HG03095 (cell line): Measurements from ENCODE around the gene FAM210B.
A peak's percentile ranks its signal among the peaks of the same experiment; 100 is the strongest.
"Not testable (repeated sequence)": the region's sequence is repeated elsewhere in the genome, so short reads cannot be mapped to it uniquely, and the experiment has no call there.

Experiments
- ATAC-seq: cut with Tn5 transposase; IDR thresholded peaks from one replicate; pipeline ENCODE4 v1.9.1; 2021; ENCODE audit warnings: moderate library complexity; ENCODE audit not compliant: unreplicated experiment

Gene FAM210B

DNA sequence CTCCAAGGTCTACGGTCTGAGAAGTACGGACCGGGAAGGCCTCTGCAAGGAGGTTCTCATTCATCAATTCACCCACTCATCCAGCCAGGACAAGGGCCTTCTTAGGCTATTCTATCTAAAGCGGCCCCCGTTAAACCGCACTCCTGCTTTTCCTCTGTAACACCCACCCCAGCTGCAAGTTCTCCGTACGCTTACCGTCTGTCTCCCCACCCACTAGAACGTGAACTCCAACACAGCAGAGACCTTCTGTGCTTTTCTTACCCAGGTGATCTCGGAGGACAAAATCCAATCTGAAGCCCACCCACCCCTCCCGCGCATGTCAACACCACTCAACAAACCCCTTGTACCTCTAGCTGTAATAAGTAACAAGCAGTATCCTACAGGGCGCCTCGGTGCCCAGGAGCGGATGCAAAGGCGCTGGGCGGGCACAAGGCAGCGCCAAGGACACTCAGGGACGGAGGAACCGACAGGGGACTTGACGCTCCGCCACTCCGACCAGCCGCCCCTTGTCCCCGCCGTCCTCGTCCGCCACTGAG, 32.9 kb downstream of the FAM210B start:
- peak; percentile 24 for ATAC-seq

DNA sequence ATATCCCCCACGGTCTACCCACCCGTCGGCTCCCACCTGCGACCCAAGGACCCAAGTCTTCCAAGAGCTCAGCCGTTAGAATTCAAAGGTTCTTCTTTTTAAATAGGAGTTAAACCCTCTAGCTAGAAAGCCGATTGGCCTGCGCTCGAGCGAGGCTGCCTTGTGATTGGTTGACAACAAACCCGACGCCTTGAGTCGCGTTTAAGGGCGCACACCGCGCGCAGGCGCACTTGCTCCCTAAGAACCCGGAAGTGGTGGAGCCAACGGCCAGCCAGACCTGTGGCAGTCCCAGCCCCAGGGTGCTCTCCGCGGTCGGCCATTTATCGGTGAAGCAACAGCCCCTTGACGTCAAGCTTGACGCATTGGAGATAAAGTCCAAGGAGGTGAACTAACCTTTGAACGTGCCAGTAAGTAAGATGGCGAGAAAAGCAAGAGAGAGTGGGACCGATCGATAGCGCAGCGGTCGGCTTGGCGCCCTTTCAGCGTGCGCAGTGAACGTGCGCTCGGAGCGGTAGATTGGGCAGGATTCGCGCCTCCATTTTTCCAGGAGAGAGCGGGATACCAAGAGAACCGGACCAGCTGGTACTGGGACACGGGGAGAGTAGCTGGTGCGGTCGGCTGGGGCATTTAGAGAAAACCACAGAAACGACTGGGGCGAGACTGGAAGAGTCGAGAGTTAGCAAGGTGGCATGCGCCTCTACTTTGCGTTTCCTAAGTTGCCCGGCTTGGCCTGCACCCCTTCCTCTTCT, 33.5 kb downstream of the FAM210B start, which contains the start of the genes AURKA and CSTF1:
Gene AURKA (minus strand): TSS at position 84 of the 749 bp plus-strand sequence. CDS start 4,018 bp downstream, outside the sequence.
Gene CSTF1 (plus strand): TSS at position 514 of the 749 bp plus-strand sequence. CDS start 2,908 bp downstream, outside the sequence.
- peak; percentile 90 for ATAC-seq

DNA sequence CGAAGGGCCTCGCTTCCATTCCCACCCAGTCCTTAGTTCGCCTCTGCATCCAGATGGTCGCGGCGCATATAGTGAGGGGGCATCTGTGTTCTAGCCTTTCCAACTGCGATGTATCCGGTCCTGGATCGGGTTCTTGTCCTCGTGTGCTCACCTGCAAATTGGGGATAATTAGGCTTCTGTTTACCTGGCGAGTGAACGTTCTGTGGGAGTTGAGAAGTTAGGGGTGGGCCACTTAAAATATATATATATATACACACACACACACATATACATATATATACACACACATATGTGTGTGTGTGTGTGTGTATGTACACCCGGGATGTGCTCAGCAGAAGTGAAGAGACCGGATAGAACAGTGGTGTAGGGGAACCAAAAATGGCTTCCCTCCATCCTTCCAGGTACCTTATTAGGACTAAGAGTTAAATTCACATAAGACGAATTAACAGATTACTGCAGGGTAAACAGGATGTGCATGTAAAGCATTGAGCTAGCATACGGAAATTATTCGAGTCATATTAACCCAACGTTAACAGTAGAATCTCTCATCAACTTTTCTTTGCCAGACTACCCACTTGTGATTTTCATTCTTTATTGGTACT, 34.2 kb downstream of the FAM210B start:
- ATAC-seq, result no peak

DNA sequence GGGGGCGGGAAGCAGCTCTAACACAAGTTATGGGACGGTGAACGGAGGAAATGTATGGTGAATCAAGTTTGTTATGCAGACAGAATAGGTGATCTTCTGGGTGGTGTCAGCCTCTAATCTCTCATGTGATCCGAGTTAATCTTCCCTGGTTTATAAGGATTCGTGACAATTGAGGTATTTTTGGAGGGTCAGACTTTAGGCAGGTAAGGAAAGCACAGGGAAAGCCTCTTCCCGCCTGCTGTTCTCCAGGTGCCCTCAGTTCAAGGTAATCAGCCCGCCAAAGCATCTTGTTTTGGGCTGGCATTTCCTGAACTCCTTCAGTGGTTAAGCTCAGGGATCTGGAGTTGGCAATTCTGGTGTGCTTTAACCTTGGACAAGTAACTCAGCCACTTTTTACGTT, 34.9 kb downstream of the FAM210B start:
- no peak for ATAC-seq

DNA sequence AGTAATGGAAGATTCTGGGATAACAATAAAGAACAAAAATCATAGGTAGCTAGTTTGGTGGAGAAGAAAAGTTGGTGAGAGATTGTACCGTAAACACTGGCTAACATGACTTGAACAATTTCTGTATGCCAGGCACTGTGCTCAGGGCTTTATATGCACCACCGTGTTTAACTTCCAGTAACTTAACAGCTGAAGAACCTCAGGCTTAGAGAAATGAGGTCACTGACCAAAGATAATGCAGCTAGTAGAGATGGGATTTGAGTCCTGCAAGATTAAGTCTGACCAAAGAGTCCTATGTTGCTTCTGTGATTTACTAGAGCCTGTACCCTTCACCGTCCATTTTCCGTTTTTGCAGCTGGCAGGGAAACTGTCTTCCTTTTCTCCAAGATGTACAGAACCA, 36.4 kb downstream of the FAM210B start:
- ATAC-seq, result no peak

DNA sequence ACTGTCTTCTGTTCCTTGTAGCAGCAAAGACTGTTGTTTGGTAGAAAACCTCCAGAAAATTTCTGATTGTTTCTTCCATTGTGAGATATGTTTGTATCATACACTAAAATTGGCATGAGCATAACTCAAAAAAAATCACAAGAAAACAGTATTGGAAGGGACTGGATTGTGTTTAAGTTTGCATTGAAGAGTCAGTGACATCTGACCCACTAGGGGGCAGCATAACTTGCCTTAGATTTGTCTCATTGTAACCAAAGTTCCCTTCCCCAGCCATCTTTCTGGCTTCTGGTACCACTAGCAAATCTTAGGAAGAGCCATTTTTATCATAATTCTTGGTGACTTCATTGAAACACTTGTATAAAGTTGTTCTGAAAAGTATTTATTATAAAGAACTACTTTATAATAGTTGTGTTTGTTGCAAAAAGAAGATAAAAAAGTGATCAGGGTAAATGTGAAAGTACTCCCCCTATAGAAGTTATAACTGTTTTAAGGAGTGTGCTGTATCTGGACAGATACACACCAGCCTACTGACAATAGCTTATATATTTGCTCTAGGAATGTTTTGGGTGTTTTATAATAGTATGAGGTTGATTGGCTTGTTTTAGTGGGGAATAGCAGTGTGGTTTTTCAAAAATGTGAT, 41.3 kb downstream of the FAM210B start:
- ATAC-seq, result no peak

DNA sequence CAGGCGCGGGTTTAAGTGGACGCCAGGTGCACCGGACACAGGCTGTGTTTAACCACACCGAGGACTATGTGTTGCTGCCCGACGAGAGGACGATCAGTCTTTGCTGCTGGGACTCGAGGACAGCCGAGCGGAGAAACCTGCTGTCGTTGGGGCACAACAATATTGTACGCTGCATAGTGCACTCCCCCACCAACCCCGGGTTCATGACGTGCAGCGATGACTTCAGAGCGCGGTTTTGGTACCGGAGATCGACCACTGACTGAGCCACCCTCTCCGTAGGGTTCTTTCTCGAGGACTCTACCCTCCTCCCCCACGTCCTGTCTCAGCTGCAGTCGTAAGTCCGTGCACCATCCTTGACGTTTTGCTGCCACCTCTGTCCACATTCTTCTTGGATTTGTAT, 44.7 kb downstream of the FAM210B start:
- no peak for ATAC-seq

DNA sequence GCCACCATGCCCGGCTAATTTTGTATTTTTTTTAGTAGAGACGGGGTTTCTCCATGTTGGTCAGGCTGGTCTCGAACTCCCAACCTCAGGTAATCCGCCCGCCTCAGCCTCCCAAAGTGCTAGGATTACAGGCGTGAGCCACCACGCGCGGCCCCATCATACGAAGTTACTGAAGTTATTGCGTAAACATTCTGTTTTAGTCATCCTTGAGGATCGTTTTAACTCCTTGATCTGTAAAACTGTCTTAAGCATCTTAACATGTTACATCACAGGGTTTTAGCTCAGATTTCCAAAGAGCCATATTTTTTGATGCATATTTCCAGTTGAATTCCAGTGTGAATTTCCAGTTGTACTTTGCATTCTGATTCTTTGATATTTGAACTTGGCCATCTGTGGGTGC, 46.6 kb downstream of the FAM210B start:
- not testable (repeated sequence) for ATAC-seq

DNA sequence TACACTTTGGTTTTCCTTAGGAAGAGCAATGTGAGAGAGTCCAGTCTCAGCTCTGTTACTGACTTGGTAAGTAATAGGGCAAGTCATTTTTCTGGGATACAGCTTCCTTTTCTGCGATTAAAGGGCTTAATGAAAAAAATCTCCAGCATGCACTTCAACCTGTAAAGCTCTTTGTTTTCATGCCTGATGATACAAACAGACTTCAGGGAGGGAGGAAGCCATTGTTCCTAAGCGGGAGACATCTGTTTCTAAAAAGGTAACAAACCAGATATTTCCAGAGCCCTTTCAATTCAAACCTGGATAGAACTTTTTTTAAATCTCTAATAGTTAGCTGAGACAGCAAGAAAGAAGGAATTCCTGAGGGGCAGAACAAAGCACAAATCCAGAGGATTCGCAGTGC, 48.1 kb downstream of the FAM210B start:
- ATAC-seq, result no peak

DNA sequence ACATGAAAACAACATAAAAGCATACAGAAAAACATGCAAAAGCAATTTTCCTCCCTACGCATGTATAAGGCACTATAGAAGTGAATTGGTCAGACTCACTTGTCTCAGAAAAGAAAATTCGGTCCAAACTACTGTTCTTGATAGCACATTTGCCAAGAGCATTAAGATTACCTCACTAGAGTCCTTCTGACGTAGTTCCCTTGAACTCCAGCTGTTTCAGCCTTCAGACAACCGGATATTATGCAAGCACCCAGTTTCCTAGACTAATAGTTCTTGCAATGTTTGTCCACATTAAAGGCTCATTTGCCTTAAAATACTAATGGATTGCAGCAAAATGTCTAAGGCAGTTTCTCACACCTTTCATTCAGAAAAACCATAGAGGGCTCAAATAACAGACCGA, 50.7 kb downstream of the FAM210B start:
- no peak for ATAC-seq

DNA sequence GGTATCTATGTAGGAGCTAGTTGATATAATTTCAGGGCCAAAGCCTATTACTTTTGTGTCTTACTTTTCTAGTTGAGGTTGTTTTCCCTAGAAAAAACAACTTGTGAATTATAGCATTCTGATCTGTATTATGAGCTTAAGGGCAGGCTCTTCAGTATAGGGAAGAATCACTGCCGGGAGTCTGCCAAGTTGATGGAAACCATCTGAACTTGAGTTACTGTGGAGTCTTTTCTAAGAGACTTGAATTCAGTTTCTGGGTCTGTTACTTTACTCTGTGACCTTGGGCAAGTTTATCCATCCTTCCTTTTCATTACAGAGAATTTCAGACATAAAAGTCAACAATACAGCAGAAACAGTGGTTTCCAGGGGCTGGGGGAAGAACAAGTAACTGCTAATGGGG, 51.2 kb downstream of the FAM210B start:
- ATAC-seq, result no peak

DNA sequence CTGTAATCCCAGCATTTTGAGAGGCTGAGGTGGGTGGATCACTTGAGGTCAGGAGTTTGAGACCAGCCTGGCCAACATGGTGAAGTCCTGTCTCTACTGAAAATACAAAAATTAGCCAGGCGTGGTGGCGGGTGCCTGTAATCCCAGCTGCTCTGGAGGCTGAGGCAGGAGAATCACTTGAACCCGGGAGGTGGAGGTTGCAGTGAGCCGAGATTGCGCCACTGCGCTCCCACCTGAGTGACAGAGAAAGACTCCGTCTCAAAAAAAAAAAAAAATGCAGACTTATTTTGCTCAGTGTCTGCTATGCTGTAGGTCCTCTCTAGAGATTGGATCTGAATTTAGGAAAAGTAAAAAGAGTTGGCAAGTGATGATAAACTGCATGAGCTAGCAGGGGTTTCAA, 52.5 kb downstream of the FAM210B start:
- ATAC-seq, result not testable (repeated sequence)

DNA sequence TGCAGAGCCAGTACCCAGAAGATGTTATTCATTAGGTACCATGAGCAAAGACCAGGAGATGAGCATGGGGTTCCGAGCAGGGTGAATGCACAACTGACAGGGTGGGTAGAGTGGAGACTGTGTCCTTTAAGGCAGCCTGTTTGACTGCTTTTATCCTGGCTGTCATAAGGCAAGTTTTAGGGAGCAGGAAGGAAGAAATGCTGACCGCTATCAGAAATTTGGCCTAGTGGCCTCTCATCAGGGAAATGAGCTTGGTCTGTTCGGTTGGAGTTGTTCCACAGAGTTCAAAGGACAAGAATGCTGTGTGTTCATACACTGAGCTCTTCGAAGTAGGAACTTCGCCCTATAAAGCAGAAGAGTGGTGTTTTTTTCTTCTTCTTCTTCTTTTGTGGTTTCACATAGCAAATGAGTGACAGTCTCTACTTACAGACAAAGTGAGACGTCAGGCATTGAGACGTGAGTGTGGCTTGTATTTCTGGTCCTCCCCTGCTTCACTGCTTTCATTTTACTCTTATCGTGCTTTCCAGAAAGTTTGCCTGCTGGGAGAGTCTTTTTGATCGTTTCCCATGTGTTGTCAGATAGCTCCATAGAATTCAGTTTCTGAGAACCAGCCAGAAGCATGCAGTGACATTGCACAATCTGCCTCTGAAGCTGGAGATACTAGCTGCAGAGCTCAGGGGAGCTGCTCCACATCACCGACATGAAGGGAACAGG, 53.1 kb downstream of the FAM210B start, which contains the start of gene CASS4:
Gene CASS4 (plus strand): TSS at position 502 of the 714 bp plus-strand sequence. CDS start 199 bp downstream, at position 701.
- ATAC-seq, result no peak

DNA sequence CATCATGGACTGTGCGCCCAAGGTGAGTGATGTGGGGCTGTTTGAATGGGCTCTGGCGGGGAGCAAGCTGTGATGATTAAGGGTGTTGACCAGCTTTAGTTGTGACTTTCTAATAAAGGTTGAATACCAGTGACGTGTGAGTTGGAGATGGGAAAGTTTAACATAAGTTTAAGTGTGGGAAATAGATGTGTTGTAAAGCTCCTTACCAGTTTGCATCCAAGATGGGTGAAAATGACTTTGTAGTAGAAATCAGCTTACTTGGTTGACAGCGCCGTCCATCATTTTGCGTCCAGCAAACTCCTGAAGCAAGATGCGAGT, 53.7 kb downstream of the FAM210B start:
- no peak for ATAC-seq

DNA sequence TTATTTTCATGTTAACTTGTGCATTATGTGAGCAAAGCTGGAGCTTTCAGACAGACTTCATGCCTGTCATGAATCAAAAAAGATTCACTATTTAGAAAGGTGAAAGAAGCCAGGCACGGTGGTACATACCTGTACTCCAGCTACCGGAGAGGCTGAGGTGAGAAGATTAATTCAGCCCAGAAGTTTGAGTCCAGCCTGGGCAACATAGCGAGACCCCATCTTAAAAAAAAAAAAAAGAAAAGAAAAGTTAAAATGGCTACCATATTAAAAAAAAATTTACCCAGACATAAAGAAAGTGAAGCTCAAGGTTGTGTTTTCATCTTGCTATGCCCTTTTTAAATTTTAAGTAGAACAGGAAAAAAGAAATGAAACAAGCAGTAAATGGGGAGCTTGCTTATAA, 54.2 kb downstream of the FAM210B start:
- ATAC-seq, result no peak

DNA sequence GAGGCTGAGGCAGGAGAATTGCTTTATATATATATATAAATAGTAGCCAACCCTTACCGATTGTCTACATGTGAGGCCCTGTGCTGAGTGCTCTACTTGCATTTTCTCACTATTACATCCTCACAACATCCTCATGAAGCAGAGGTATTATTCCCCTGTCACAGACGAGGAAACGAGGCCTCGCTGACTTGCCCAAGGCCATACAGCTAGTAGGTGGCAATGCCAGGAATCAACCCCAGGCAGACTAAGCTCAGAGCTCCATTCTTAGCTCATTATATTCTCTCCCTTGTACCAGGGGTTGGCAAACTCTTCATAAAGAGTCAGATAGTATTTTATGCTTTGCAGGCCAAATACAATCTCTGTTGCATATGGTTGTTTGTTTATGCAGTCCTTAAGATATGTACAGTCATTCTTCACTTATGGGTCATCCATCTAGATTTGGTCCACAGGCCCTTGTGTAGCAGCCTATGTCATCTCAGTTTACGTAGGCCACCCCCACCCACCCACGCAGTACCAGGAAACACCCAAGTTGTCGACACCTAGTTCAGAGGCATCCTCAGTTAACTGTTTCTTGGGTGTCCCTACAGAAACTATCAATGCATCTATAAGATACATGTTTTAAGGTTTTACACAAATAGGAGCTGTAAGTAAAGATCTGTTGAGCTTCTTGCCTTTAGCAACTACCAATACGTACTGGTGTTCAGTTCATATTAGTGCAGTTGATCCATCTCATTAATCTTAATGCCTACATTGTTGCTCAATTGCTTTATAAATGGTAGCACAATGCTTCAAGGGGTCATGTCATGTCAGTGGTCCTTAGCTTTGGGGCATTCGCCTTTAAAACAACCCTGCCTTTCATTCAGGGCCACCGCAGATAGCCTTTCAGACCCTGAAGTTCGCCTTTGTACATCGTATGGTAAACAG, 56.3 kb downstream of the FAM210B start:
- ATAC-seq, result no peak

DNA sequence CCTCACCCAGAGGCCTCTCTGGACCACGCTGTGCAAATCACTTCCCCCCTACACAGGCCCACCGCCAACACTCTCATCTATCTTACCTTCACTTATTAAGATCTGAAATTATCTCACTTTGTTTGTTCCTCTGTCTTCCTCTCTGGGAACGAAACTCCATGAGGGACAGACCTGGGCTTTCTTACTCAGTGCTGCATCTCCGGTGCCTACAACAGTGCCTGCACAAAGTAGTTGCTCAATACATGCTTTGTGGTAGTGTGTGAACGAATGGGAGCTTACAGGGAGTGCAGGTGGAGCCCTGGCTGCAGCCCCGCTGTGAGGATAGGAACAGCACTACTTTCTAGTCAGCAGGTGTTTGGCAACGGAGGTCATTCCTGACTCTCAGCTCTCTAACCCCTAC, 58.6 kb downstream of the FAM210B start:
- ATAC-seq, result no peak

DNA sequence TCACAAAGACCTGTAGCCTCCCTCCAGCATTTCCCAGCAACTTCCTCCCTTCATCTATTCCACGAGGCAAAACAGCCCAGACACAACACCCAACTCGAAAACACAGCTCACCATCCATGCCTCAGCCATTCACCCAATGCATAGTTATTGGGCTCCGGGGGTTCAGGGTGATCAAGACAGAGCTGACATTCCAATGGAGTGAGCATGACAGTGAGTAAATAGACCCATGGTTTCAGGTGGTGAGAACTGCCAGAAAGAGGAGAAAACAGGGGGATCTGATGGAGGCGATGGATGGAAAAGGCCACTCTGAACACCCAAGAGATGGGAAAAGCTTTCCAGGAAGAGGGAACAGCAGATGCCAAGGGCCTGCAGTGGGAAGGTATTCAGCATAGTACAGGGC, 59.1 kb downstream of the FAM210B start:
- no peak for ATAC-seq
